HepG2 (cell line): ENCODE measurements around the gene FXYD4.

Experiments
- ZNF644 ChIP-seq: IDR thresholded peaks from 2 replicates; pipeline ENCODE4 v1.6.1; 2016; ENCODE audit warnings: low read depth
- ZNF720 ChIP-seq: sonication (generic); formaldehyde crosslinking; IDR thresholded peaks from 2 replicates; pipeline ENCODE4 v1.4.0; 2020; ENCODE audit warnings: missing genetic modification reagents

- TF ChIP-seq ZNF644 (CRISPR knock-in tag) = no peak
- TF ChIP-seq ZNF720 = no peak
These were observed 19.3 kb downstream of the FXYD4 start for GRCh38 chr10:43390759-43391158.
